Keratinocyte (primary cell): Measurements from ENCODE around the gene MTOR. TPM values are rescaled to one million over a fixed set of nuclear protein-coding genes. Genes with fewer than 3 reads are reported as not detected.
"Not testable (repeated sequence)": the region's sequence is repeated elsewhere in the genome, so short reads cannot be mapped to it uniquely, and the experiment has no call there.

Source experiments
- DNase-seq: peaks from one replicate; pipeline ENCODE4 v3.0.0-alpha.2; 2011; ENCODE audit warnings: low read depth, missing footprints, low spot score
- FAIRE-seq: peaks from 2 replicates; lab custom pipeline; 2011; peaks lifted over from hg19 to GRCh38; lab: Jason Lieb, UNC
- H2AFZ ChIP-seq: 2 replicates; pipeline ENCODE4 v1.6.0; 2012; ENCODE audit warnings: low read length, control low read depth, inconsistent platforms; ENCODE audit not compliant: control insufficient read depth
- H3K27ac ChIP-seq: 2 replicates; pipeline ENCODE4 v1.5.1; 2011; ENCODE audit warnings: low read length; ENCODE audit not compliant: control insufficient read depth, insufficient read depth
- H3K27me3 ChIP-seq: 3 replicates; pipeline ENCODE4 v1.6.0; 2011; ENCODE audit warnings: low read length; ENCODE audit not compliant: control insufficient read depth, insufficient read depth; ENCODE audit errors: extremely low read depth
- H3K36me3 ChIP-seq, 2 experiments: 2 replicates in 1 of 2; 3 replicates in 1 of 2; pipeline ENCODE4 v1.5.1; 2011; ENCODE audit warnings: low read length in 2 of 2, mild to moderate bottlenecking in 1 of 2; ENCODE audit not compliant: control insufficient read depth in 2 of 2, insufficient read depth in 2 of 2; ENCODE audit errors: extremely low read depth in 1 of 2
- H3K4me1 ChIP-seq: 3 replicates; pipeline ENCODE4 v1.5.1; 2011; ENCODE audit warnings: low read length; ENCODE audit not compliant: control insufficient read depth, insufficient read depth; ENCODE audit errors: extremely low read depth
- H3K4me2 ChIP-seq: 3 replicates; pipeline ENCODE4 v1.6.0; 2011; ENCODE audit warnings: low read depth, low read length; ENCODE audit not compliant: control insufficient read depth, insufficient read depth; ENCODE audit errors: extremely low read depth
- H3K4me3 ChIP-seq, 3 experiments: fragments of 200-600 bp in 1 of 3; sonication (generic) in 1 of 3; 2 replicates in 2 of 3; 3 replicates in 1 of 3; pipeline ENCODE4 v1.5.1; 2011 to 2016; ENCODE audit warnings: low read length in 3 of 3, mild to moderate bottlenecking in 3 of 3, control low read depth in 2 of 3, inconsistent platforms in 1 of 3, low read depth in 1 of 3, mixed read lengths in 1 of 3, mixed run types in 1 of 3, moderate library complexity in 1 of 3; ENCODE audit not compliant: control insufficient read depth in 2 of 3, insufficient read depth in 2 of 3; ENCODE audit errors: extremely low read depth in 1 of 3
- H3K79me2 ChIP-seq: 2 replicates; pipeline ENCODE4 v1.6.0; 2012; ENCODE audit warnings: low read length; ENCODE audit not compliant: control insufficient read depth, insufficient read depth
- H3K9ac ChIP-seq: 3 replicates; pipeline ENCODE4 v1.6.0; 2011; ENCODE audit warnings: low read length; ENCODE audit not compliant: control insufficient read depth, insufficient read depth; ENCODE audit errors: extremely low read depth
- H3K9me1 ChIP-seq: 3 replicates; pipeline ENCODE4 v1.6.0; 2011; ENCODE audit warnings: low read length; ENCODE audit not compliant: control insufficient read depth, insufficient read depth; ENCODE audit errors: extremely low read depth
- H3K9me3 ChIP-seq: 2 replicates; pipeline ENCODE4 v1.5.1; 2012; ENCODE audit warnings: low read depth, low read length; ENCODE audit not compliant: control insufficient read depth
- H4K20me1 ChIP-seq: 3 replicates; pipeline ENCODE4 v1.6.0; 2011; ENCODE audit warnings: low read length; ENCODE audit not compliant: control insufficient read depth, insufficient read depth; ENCODE audit errors: extremely low read depth
- CTCF ChIP-seq, 3 experiments: IDR thresholded peaks in 1 of 3; conservative IDR thresholded peaks in 1 of 3; optimal IDR thresholded peaks in 1 of 3; 2 replicates in 2 of 3; 3 replicates in 1 of 3; pipeline versions ENCODE3 to v1.5.1; 2011; ENCODE audit warnings: low read length in 3 of 3, mild to moderate bottlenecking in 3 of 3, moderate library complexity in 2 of 3, control low read depth in 1 of 3, inconsistent platforms in 1 of 3; ENCODE audit not compliant: insufficient read depth in 2 of 3; ENCODE audit errors: extremely low read depth in 1 of 3
- EZH2 ChIP-seq: IDR thresholded peaks from one replicate; pipeline ENCODE4 v1.6.1; 2012; ENCODE audit warnings: inconsistent platforms, mild to moderate bottlenecking, low read length, moderate library complexity
- dilution Hi-C: fragments of 300-500 bp; cut with MboI; formaldehyde crosslinking; loops from one replicate; pipeline ENCODE4 v1.7.0; 2020; ENCODE audit warnings: low sequenced_read_pairs; ENCODE audit not compliant: extremely low pct_ligation_motif_present
- polyA plus RNA-seq, 5 experiments: library from polyadenylated mRNA; depleted of rRNA in 3 of 5; stranded (reverse) in 3 of 5; stranded (forward) in 1 of 5; unstranded in 1 of 5; fragments of >200 nt; gene quantifications; 1 replicate in 1 of 5; 2 replicates in 3 of 5; 3 replicates in 1 of 5; pipeline versions ENCODE4 v1.2.1 to v1.2.3, GENCODE V29; 2011 to 2012; ENCODE audit warnings: missing spikeins in 2 of 5, low read depth in 1 of 5, low replicate concordance in 1 of 5

Gene MTOR
- polyA plus RNA-seq, 1 donor (not counting 4 experiments of a cell fraction or from before 2014, with no cell fraction given), result 31.5 TPM

GRCh38 chr1:11299225-11299574 is 36.8 kb upstream of the MTOR start:
- H3K4me1 ChIP-seq, result no peaks in the 10 kb centered on the region
- no peak for TF ChIP-seq EZH2
- FAIRE-seq (no peak), DNase-seq (no peak)
- H3K9ac ChIP-seq, result no peak overlapping the region
- no peaks in the 10 kb centered on the region for H4K20me1 ChIP-seq
- no peaks in the 10 kb centered on the region for H3K9me3 ChIP-seq
- no peaks in the 10 kb centered on the region for H3K79me2 ChIP-seq
- H3K4me3 ChIP-seq, result no peak overlapping the region
- peaks cover 0 to 2% of the 10 kb centered on the region in 2 experiments for H3K36me3 ChIP-seq
- no peak overlapping the region for H3K27ac ChIP-seq
- dilution Hi-C loops, result no loop called here
- no peak overlapping the region for H3K4me2 ChIP-seq
- no peaks in the 10 kb centered on the region for H3K9me1 ChIP-seq
- no peaks in the 10 kb centered on the region for H3K27me3 ChIP-seq
- H2AFZ ChIP-seq, result no peak overlapping the region

- dilution Hi-C loops, result no loop called here
- no peaks in the 10 kb centered on the region for H3K79me2 ChIP-seq
- FAIRE-seq (no peak), DNase-seq (no peak)
- no peak overlapping the region for H2AFZ ChIP-seq
- TF ChIP-seq EZH2, result no peak
- TF ChIP-seq CTCF (optimal IDR thresholded peaks at IDR 0.05 in 1 of 3, IDR thresholded peaks at IDR 0.05 in 1 of 3, conservative IDR thresholded peaks at IDR 0.05 in 1 of 3; ENCODE audit: extremely low read depth in 1 of 3, insufficient read depth in 2 of 3, low read length in 3 of 3), result no peak
- peaks cover 0 to 2% of the 10 kb centered on the region in 2 experiments for H3K36me3 ChIP-seq
- H3K9me1 ChIP-seq, result no peaks in the 10 kb centered on the region
- H3K4me1 ChIP-seq, result no peaks in the 10 kb centered on the region
- H3K9me3 ChIP-seq, result no peaks in the 10 kb centered on the region
- no peak overlapping the region for H3K4me3 ChIP-seq
- H3K27ac ChIP-seq, result no peak overlapping the region
- no peaks in the 10 kb centered on the region for H3K27me3 ChIP-seq
- H4K20me1 ChIP-seq, result no peaks in the 10 kb centered on the region
- H3K9ac ChIP-seq, result no peak overlapping the region
- H3K4me2 ChIP-seq, result no peak overlapping the region
Measured at GRCh38 chr1:11298390-11299224, 36.3 kb upstream of the MTOR start.

GRCh38 chr1:11297774-11298173 is 35.4 kb upstream of the MTOR start:
- H3K4me3 ChIP-seq, H3K9ac ChIP-seq, FAIRE-seq, H3K36me3 ChIP-seq, H3K79me2 ChIP-seq, dilution Hi-C loops, H3K9me1 ChIP-seq, H3K4me1 ChIP-seq, DNase-seq, H3K9me3 ChIP-seq, H4K20me1 ChIP-seq, H2AFZ ChIP-seq, H3K27ac ChIP-seq, H3K4me2 ChIP-seq, H3K27me3 ChIP-seq: not testable (repeated sequence)
